Sciatic nerve (tissue), 2 donors: ENCODE data around the gene MRNIP. TPM values are rescaled to one million over a fixed set of nuclear protein-coding genes. Genes with fewer than 3 reads are reported as not detected.

Experiments
- ATAC-seq: fragments of 200-7000 bp; cut with Tn5 transposase; one replicate; pipeline ENCODE4 v1.9.1; 2020; ENCODE audit warnings: mild to moderate bottlenecking, moderate library complexity
- DNase-seq: peaks from one replicate; pipeline ENCODE4 v3.0.0-alpha.2; 2020; ENCODE audit warnings: low spot score
- intact Hi-C: fragments of 100-400 bp; cut with DNase I; formaldehyde crosslinking; loops from one replicate; pipeline ENCODE4 v1.14.2; 2022
- total RNA-seq: library from RNA; stranded (reverse); fragmentation: NEBNext Ultra II Directional; extraction: Animal tissue kit (Norgen Biotek cat#: 25700); gene quantifications from one replicate; pipeline ENCODE4 v1.2.1, GENCODE V29; 2021
- donor health status: DM: no; HTN: no; CAD: no.
- donor health status: DM: no; HTN: no; CAD: no.

Gene MRNIP
- total RNA-seq, 1 donor from 2014 or later, result 54.4 TPM

- no peak for ATAC-seq
- DNase-seq, result no peak
- intact Hi-C loops, result no loop called here
Observed at GRCh38 chr5:179815491-179816249, 42.9 kb downstream of the MRNIP start.

- DNase-seq, result no peak
- intact Hi-C loops, result no loop called here
- no peak for ATAC-seq
Observed at GRCh38 chr5:179814090-179814489, 44.5 kb downstream of the MRNIP start.

GRCh38 chr5:179812997-179813607, 45.5 kb downstream of the MRNIP start:
- intact Hi-C loops, result no loop called here

GRCh38 chr5:179812135-179812825, 46.3 kb downstream of the MRNIP start:
- no peak for ATAC-seq
- intact Hi-C loops, result no loop called here
- no peak for DNase-seq

More at GRCh38 chr5:179812997-179813607, 45.5 kb downstream of the MRNIP start:
- no peak for DNase-seq
- ATAC-seq, result no peak

- intact Hi-C loops, result no loop called here
- peak; percentile 85 for DNase-seq
- ATAC-seq, result peak; percentile 78
Observed at GRCh38 chr5:179806250-179807048, 52.2 kb downstream of the MRNIP start, which contains the start of gene MGAT4B. Gene MGAT4B (minus strand): TSS chr5:179806866. CDS start chr5:179806583, 283 bp downstream.

DNA sequence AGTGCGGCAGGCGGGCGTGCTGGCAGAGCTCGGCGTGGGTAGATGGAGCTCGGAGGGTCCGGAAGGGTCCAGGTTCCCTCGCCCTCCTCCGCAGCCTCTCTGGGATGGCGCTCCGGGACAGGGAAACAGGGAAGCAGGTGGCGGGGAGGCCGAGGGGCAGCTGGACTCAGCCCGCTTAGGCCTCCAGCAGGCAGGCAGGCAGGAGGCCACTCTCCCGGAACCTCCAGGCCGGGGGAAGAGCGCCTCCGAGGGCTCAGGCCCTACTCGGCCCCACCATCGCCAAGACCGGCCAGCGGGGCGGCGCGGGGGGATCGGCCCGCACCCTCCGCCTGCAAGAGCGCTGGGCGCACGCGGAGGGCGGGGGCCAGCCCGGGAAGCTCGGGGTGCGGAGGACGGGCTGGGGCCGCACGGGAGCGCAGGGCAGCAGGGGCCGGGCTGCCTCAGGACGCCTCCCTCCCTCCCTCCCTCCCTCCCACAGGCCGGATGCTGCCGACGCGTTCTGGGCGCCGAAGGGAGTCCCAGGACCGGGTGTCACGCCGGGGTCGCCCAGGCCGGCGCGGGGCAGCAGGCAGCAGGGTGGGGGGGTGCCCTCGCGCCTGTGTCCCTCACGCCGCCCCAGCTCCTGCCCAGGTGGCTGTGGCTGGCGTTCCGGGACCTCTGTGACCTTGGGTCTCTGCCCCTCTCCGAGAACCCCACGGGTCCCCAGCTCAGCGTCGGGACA, 52.9 kb downstream of the MRNIP start:
- intact Hi-C loops, result no loop called here
- peak; percentile 71 for DNase-seq

GRCh38 chr5:179805070-179805528, 53.5 kb downstream of the MRNIP start:
- ATAC-seq, result no peak
- intact Hi-C loops, result no loop called here
- no peak for DNase-seq

More for the DNA sequence above, 52.9 kb downstream of the MRNIP start:
- peak; percentile 15 for ATAC-seq

DNA sequence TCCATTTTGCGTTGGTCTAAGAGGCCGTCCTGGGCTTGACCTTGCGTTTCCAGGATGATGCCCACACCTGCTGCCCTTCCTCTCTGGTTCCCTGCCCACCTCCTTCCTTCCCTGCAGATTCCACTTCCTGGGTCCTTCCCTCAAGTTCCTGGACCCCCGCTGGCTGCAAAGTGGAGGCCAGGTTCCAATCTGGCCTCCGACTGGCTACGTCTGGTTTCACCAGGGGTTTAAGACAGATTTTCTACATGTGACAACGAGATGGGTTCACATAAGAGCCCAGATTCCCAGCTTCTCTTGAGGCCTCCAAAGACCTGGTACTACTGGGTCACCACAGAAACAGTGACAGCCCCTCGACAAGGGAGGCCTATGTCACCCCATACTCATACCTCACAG, 54.1 kb downstream of the MRNIP start:
- ATAC-seq, result no peak
- DNase-seq, result no peak
- intact Hi-C loops, result no loop called here

GRCh38 chr5:179803651-179804554, 54.7 kb downstream of the MRNIP start:
- no peak for DNase-seq
- ATAC-seq, result no peak
- intact Hi-C loops, result no loop called here

GRCh38 chr5:179802950-179803562, 55.6 kb downstream of the MRNIP start:
- intact Hi-C loops, result no loop called here
- ATAC-seq, result no peak
- no peak for DNase-seq

- no peak for DNase-seq
Observed at GRCh38 chr5:179802207-179802883, 56.3 kb downstream of the MRNIP start.

DNA sequence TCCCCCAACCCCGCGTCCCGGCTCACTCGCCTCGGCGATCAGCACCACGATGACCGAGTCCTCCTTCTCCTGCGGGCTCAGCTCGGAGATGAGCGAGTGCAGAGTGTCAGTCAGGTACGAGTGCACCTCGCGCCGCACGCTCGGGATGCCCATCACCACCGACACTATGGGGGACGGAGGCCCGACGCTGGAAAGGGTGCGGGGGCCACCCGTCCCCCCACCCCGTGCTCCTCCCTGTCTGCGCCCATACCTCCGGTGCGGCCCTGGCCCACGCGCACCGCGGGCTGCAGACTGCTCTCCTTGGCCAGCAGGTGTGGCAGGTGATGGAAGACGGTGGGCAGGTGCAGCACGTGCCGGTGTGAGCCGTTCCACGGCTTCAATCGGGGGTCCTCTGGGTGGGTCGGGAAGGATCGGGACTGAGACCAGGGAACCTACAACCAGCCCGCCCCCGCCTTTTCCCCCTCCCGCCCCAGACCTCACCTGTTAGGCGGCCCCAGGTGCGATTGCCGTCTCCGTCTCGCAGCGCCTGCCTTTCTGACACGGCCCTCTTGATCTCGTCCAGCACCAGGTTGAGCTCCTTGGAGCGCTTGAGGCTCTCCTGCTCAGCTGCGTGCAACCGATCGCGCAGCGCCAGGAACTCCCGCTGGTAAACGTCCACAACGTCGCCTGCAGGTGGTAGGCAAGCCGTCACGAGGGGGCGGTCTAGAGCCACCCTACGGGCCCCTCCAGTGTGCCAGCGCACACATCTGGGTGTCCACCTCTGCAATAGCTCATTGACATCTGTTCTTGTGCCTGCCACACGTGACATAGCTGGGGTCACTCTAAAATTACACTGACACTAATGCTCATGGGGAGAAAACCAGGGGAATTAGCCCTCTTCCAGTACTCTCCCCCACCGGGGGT, 57.1 kb downstream of the MRNIP start:
- DNase-seq (peak; percentile 88), ATAC-seq (peak; percentile 53)
- intact Hi-C loops, result no loop called here

More at GRCh38 chr5:179802207-179802883, 56.3 kb downstream of the MRNIP start:
- intact Hi-C loops, result no loop called here
- no peak for ATAC-seq

DNA sequence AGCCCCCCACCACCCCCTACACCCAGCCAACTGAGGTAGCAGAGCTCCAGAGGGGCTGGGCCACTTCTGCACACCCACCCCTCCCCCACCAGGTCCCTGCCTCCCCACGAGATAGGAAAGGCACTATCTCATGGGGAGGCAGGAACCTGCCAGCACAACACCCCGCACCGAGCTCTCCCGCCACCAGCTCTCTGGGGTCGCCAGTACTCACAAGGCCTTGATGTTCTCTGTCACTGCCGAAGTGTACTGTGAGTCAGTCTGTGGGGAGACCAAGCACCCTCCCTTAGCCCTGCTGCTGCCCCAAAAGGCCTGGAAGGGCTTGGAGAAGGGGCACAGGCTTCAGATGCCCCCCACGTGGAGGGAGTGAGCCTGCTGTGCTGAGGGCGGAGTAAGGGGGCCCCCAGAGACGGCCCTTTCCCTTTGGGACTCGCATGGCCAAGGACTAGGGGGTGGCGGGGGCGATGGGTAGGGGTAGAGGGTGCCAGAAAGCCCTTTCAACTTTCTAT, 57.9 kb downstream of the MRNIP start:
- intact Hi-C loops, result no loop called here
- DNase-seq (no peak), ATAC-seq (no peak)

- ATAC-seq (no peak), DNase-seq (no peak)
- intact Hi-C loops, result no loop called here
Observed at GRCh38 chr5:179800071-179800695, 58.4 kb downstream of the MRNIP start.

DNA sequence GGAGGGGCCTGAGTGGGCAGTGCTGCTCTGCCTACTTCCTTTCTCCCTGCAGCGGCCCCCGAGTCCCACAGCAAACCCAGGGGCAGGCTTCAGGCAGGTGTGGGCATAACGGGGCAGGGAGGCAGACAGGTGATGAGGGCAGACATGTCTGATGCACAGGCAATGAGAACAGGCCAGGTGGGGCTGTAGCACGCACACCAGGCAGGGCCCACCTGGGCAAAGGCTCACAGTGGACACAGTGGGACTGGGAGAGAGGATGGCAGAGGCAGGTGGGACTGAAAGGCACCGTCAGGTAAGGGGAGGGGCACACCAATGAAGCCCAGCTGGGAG, 59.0 kb downstream of the MRNIP start:
- no peak for DNase-seq
- intact Hi-C loops, result no loop called here
- no peak for ATAC-seq
